Measurements from ENCODE around the gene ZNF135. TPM values are rescaled to one million over a fixed set of nuclear protein-coding genes. Genes with fewer than 3 reads are reported as not detected.

The ZNF135 gene
- total and polyA plus RNA-seq, 2 experiments from 2014 or later, result 4.8 to 10.3 TPM

DNA sequence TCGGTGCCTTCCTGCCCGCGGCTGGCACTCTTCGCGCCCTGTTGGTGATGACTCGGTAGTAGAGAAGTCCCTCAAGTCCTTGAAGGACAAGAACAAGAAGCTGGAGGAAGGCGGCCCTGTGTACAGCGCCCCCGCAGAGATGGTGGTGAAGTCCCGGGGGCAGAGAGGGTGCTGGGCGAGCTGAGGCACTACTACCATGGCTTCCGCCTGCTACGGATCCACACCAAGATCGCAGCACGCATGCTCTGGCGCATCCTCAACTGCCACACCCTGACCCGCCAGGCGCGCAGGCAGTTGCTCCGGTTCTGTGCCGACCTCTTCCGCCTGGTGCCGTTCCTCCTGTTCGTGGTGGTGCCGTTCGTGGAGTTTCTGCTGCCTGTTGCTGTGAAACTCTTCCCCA is 14.2 kb upstream of the ZNF135 start:
- ATAC-seq, result no peak
- Mint-ChIP-seq H3K36me3 (ENCODE audit: low read depth) (peaks cover 46% of the 10 kb centered on the region), H3K4me1 (no peaks in the 10 kb centered on the region), H3K9me3 (peaks cover 88% of the 10 kb centered on the region), H3K27ac (no peak overlapping the region), H3K27me3 (ENCODE audit: insufficient read depth, low read depth, poor library complexity) (peaks cover 11% of the 10 kb centered on the region), H3K4me3 (no peak overlapping the region)
- no peak overlapping the region for H3K27ac ChIP-seq (ENCODE audit: low read depth)
- TF ChIP-seq JUNB (IDR thresholded peaks at IDR 0.05; ENCODE audit: unreplicated experiment) (no peak), ZNF114 (CRISPR knock-in tag; IDR thresholded peaks at IDR 0.05) (no peak), STAT1 (IDR thresholded peaks at IDR 0.05; ENCODE audit: unreplicated experiment) (no peak), EZH2phosphoT487 (IDR thresholded peaks at IDR 0.05; ENCODE audit: unreplicated experiment) (no peak), EZH2 (IDR thresholded peaks at IDR 0.05; ENCODE audit: low read depth, unreplicated experiment) (no peak), ZNF331 (CRISPR knock-in tag; IDR thresholded peaks at IDR 0.05; ENCODE audit: low read depth) (no peak), CREB1 (CRISPR knock-in tag; IDR thresholded peaks at IDR 0.05; ENCODE audit: low read depth) (no peak), POLR2AphosphoS5 (IDR thresholded peaks at IDR 0.05; ENCODE audit: low read depth) (no peak)
- TF ChIP-seq, protein P1, sequence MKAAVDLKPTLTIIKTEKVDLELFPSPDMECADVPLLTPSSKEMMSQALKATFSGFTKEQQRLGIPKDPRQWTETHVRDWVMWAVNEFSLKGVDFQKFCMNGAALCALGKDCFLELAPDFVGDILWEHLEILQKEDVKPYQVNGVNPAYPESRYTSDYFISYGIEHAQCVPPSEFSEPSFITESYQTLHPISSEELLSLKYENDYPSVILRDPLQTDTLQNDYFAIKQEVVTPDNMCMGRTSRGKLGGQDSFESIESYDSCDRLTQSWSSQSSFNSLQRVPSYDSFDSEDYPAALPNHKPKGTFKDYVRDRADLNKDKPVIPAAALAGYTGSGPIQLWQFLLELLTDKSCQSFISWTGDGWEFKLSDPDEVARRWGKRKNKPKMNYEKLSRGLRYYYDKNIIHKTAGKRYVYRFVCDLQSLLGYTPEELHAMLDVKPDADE (IDR thresholded peaks at IDR 0.05), result no peak
- DNase-seq (ENCODE audit: low spot score), result no peak
- H4K20me1 ChIP-seq (replicated peaks; ENCODE audit: insufficient read depth), result no peaks in the 10 kb centered on the region
- no peaks in the 10 kb centered on the region for H3K36me3 ChIP-seq (ENCODE audit: insufficient read depth)
- no peaks in the 10 kb centered on the region for H3K9me2 ChIP-seq (ENCODE audit: insufficient read depth)
- no peak overlapping the region for H3K4me2 ChIP-seq
- peaks cover 24% of the 10 kb centered on the region for H3K27me3 ChIP-seq (ENCODE audit: insufficient read depth)
- H3K79me2 ChIP-seq (replicated peaks; ENCODE audit: insufficient read depth), result no peaks in the 10 kb centered on the region
- no peak overlapping the region for H3K4me3 ChIP-seq
- H3K4me1 ChIP-seq (ENCODE audit: insufficient read depth), result peaks cover 4% of the 10 kb centered on the region; the same call in 1 of the 2 replicates
- H3F3A ChIP-seq (replicated peaks; ENCODE audit: low read depth), result no peaks in the 10 kb centered on the region
- H2AFZ ChIP-seq, result no peak overlapping the region

GRCh38 chr19:58045411-58046050 is 13.6 kb upstream of the ZNF135 start:
- H3F3A ChIP-seq (replicated peaks; ENCODE audit: low read depth), result no peaks in the 10 kb centered on the region
- H3K9me3 Mint-ChIP-seq, result peaks cover 86% of the 10 kb centered on the region
- peaks cover 24% of the 10 kb centered on the region for H3K27me3 ChIP-seq (ENCODE audit: insufficient read depth)
- H3K4me3 ChIP-seq, result no peak overlapping the region
- no peak overlapping the region for H3K4me3 Mint-ChIP-seq
- no peak for ATAC-seq
- H3K4me1 Mint-ChIP-seq, result no peaks in the 10 kb centered on the region
- H4K20me1 ChIP-seq (replicated peaks; ENCODE audit: insufficient read depth), result no peaks in the 10 kb centered on the region
- DNase-seq (ENCODE audit: low spot score), result no peak
- peaks cover 46% of the 10 kb centered on the region for H3K36me3 Mint-ChIP-seq (ENCODE audit: low read depth)
- H3K36me3 ChIP-seq (ENCODE audit: insufficient read depth), result no peaks in the 10 kb centered on the region
- H3K27ac ChIP-seq (ENCODE audit: low read depth), result no peak overlapping the region
- peaks cover 4% of the 10 kb centered on the region; the same call in 1 of the 2 replicates for H3K4me1 ChIP-seq (ENCODE audit: insufficient read depth)
- no peak overlapping the region for H3K27ac Mint-ChIP-seq
- H3K4me2 ChIP-seq, result no peak overlapping the region
- TF ChIP-seq EZH2 (IDR thresholded peaks at IDR 0.05; ENCODE audit: low read depth, unreplicated experiment) (no peak), ZNF462 (CRISPR knock-in tag; IDR thresholded peaks at IDR 0.05) (no peak)
- TF ChIP-seq, protein P1 (IDR thresholded peaks at IDR 0.05), result no peak
- no peak overlapping the region for H2AFZ ChIP-seq
- H3K27me3 Mint-ChIP-seq (ENCODE audit: insufficient read depth, low read depth, poor library complexity), result peaks cover 11% of the 10 kb centered on the region
- H3K9me2 ChIP-seq (ENCODE audit: insufficient read depth), result no peaks in the 10 kb centered on the region
- H3K79me2 ChIP-seq (replicated peaks; ENCODE audit: insufficient read depth), result no peaks in the 10 kb centered on the region
